Measurements from ENCODE around the gene HEXB. TPM values are rescaled to one million over a fixed set of nuclear protein-coding genes. Genes with fewer than 3 reads are reported as not detected.

HEXB gene
- total and polyA plus RNA-seq, 2 donors (not counting 3 experiments of a cell fraction or from before 2014, with no cell fraction given), result 128 to 182 TPM

DNA sequence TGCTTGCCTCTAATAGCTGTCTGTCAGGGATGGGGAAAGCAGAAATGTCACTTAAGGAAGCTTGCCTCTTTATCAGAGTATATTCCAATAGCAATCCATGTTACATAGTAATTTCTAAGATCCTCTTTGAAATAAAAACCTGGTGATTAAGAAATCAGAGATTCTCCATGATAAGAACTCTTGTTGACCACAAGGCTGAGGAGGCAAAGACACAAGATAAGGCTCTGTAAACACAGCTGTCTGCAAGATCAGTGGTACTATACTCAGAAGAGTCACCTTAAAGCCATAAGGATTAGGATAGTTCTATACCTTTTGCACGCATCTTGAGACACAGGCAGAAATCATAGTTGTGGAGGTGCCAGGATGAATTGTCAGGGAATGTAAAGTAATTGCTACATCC is 40.3 kb downstream of the HEXB start:
- intact Hi-C loops (cut with micrococcal nuclease) (no loop called here), dilution Hi-C loops (cut with MboI; ENCODE audit: extremely low pct_ligation_motif_present, low sequenced_read_pairs) (no loop called here)
- no peaks in the 10 kb centered on the region for H3K79me2 ChIP-seq (ENCODE audit: control insufficient read depth, insufficient read depth, low read length)
- H3K27me3 ChIP-seq (ENCODE audit: control insufficient read depth in 2 of 2, insufficient read depth in 2 of 2, low read length in 2 of 2), result no peaks in the 10 kb centered on the region
- no peak overlapping the region for H3K9ac ChIP-seq (replicated peaks; ENCODE audit: extremely low read depth, insufficient read depth, low read length)
- no peak overlapping the region for H3K4me2 ChIP-seq (ENCODE audit: insufficient read depth, low read length)
- peaks cover 15% of the 10 kb centered on the region for H3K4me1 ChIP-seq (ENCODE audit: control insufficient read depth, extremely low read depth, insufficient read depth, low read length)
- no peaks in the 10 kb centered on the region for H4K20me1 ChIP-seq (replicated peaks; ENCODE audit: control insufficient read depth, extremely low read depth, insufficient read depth, low read length)
- H3K36me3 ChIP-seq (ENCODE audit: control insufficient read depth in 2 of 2, extremely low read depth in 1 of 2, insufficient read depth in 2 of 2, low read length in 2 of 2), result peaks cover 7 to 11% of the 10 kb centered on the region in 2 experiments
- no peak for TF ChIP-seq GATA2 (IDR thresholded peaks at IDR 0.05; ENCODE audit: insufficient read depth, insufficient read length, low read depth, low read length)
- no peak for TF ChIP-seq EZH2 (IDR thresholded peaks at IDR 0.05; ENCODE audit: borderline replicate concordance, low read depth, low read length, severe bottlenecking)
- TF ChIP-seq POLR2A (IDR thresholded peaks at IDR 0.05; ENCODE audit: low read depth, low read length), result no peak
- no peak for TF ChIP-seq FOS (IDR thresholded peaks at IDR 0.05; ENCODE audit: borderline replicate concordance, insufficient read depth, low read length)
- no peak for TF ChIP-seq MAX (IDR thresholded peaks at IDR 0.05; ENCODE audit: insufficient read depth, insufficient read length)
- no peak for TF ChIP-seq CTCF (IDR thresholded peaks at IDR 0.05; ENCODE audit: extremely low read depth in 1 of 2, insufficient read depth in 1 of 2, low read depth in 1 of 2, low read length in 2 of 2)
- no peak for TF ChIP-seq POLR2AphosphoS5 (IDR thresholded peaks at IDR 0.05; ENCODE audit: insufficient read depth, low read depth, low read length)
- no peak for TF ChIP-seq MYC (IDR thresholded peaks at IDR 0.05; ENCODE audit: low read depth, low read length)
- no peak for TF ChIP-seq JUN (IDR thresholded peaks at IDR 0.05; ENCODE audit: borderline replicate concordance, insufficient read depth, insufficient read length, low read depth)
- no peaks in the 10 kb centered on the region for H3K9me1 ChIP-seq (replicated peaks; ENCODE audit: control insufficient read depth, extremely low read depth, insufficient read depth, low read length)
- no TSS peak for BruUV-seq (replicated peaks)
- H2AFZ ChIP-seq (ENCODE audit: low read depth, low read length), result no peak overlapping the region
- H3K27ac ChIP-seq (ENCODE audit: insufficient read depth, low read depth, low read length), result no peak overlapping the region
- no peak overlapping the region for H3K4me3 ChIP-seq (replicated peaks in 1 of 3; ENCODE audit: insufficient read depth in 1 of 3, low read depth in 1 of 3, low read length in 3 of 3)
- ChIA-PET POLR2A (no interaction called here), CTCF (no interaction called here)
- H3K9me3 ChIP-seq (replicated peaks; ENCODE audit: control insufficient read depth, insufficient read depth, low read length), result no peaks in the 10 kb centered on the region
- DNase-seq (ENCODE audit: low read depth, low spot score) (no peak), FAIRE-seq (no peak)
